WTC11 (cell line): Measurements from ENCODE around the gene TNKS2. TPM values are rescaled to one million over a fixed set of nuclear protein-coding genes. Genes with fewer than 3 reads are reported as not detected.

ENCODE experiments used
- ATAC-seq: fragments of 200-7000 bp; cut with Tn5 transposase; 2 replicates; pipeline ENCODE4 v1.10.0; 2021; ENCODE audit warnings: mild to moderate bottlenecking, moderate library complexity
- CTCF ChIA-PET: fragments of 300-600 bp; sonication (Branson Sonifier 250); formaldehyde crosslinking; loops from one replicate; lab custom pipeline; 2021; ENCODE audit warnings: antibody characterized with exemption; lab: Charles Lee
- POLR2A ChIA-PET: fragments of 350-600 bp; sonication (Branson Sonifier 250); formaldehyde crosslinking; loops from one replicate; lab custom pipeline; 2021; ENCODE audit warnings: antibody characterized with exemption; lab: Charles Lee
- DNase-seq: peaks from one replicate; pipeline ENCODE4 v3.0.0; 2021; ENCODE audit warnings: low spot score
- H3K27ac Mint-ChIP-seq: 2 replicates; pipeline ENCODE4 v1.8.0; 2021; ENCODE audit warnings: mixed read lengths
- H3K27me3 Mint-ChIP-seq: 2 replicates; pipeline ENCODE4 v1.8.0; 2021; ENCODE audit warnings: low read depth, mild to moderate bottlenecking, moderate library complexity, mixed read lengths
- H3K36me3 Mint-ChIP-seq: 2 replicates; pipeline ENCODE4 v1.8.0; 2021; ENCODE audit warnings: mixed read lengths
- H3K4me1 Mint-ChIP-seq: 2 replicates; pipeline ENCODE4 v1.8.0; 2022; ENCODE audit warnings: mixed read lengths
- H3K4me3 Mint-ChIP-seq: 2 replicates; pipeline ENCODE4 v1.8.0; 2021; ENCODE audit warnings: mild to moderate bottlenecking, moderate library complexity, mixed read lengths
- H3K9me3 Mint-ChIP-seq: 2 replicates; pipeline ENCODE4 v1.8.0; 2021; ENCODE audit warnings: mixed read lengths
- ATF1 ChIP-seq: sonication (generic); formaldehyde crosslinking; IDR thresholded peaks from 2 replicates; pipeline ENCODE4 v1.8.1; 2023; ENCODE audit warnings: mild to moderate bottlenecking, moderate library complexity, missing genetic modification reagents
- GABPB1 ChIP-seq: sonication (generic); formaldehyde crosslinking; IDR thresholded peaks from 2 replicates; pipeline ENCODE4 v1.8.1; 2023; ENCODE audit warnings: mild to moderate bottlenecking, missing genetic modification reagents
- MYBL2 ChIP-seq: sonication (generic); formaldehyde crosslinking; IDR thresholded peaks from 2 replicates; pipeline ENCODE4 v1.8.1; 2023; ENCODE audit warnings: mild to moderate bottlenecking, moderate library complexity, missing genetic modification reagents
- NFE2L1 ChIP-seq: sonication (generic); formaldehyde crosslinking; IDR thresholded peaks from 2 replicates; pipeline ENCODE4 v1.8.1; 2023; ENCODE audit warnings: missing genetic modification reagents
- NR2C2 ChIP-seq: sonication (generic); formaldehyde crosslinking; IDR thresholded peaks from 2 replicates; pipeline ENCODE4 v1.8.0; 2022; ENCODE audit warnings: mild to moderate bottlenecking, missing genetic modification reagents
- RORB ChIP-seq: fragments of 250-450 bp; sonication (Bioruptor Pico); IDR thresholded peaks from 2 replicates; pipeline ENCODE4 v1.9.0; 2021; ENCODE audit warnings: mild to moderate bottlenecking
- ZNF121 ChIP-seq: sonication (generic); formaldehyde crosslinking; IDR thresholded peaks from 2 replicates; pipeline ENCODE4 v1.8.0; 2023; ENCODE audit warnings: missing genetic modification reagents
- ZNF671 ChIP-seq: fragments of 250-450 bp; sonication (Bioruptor Pico); IDR thresholded peaks from 2 replicates; pipeline ENCODE4 v1.8.0; 2021; ENCODE audit warnings: mild to moderate bottlenecking
- total RNA-seq: library from RNA; stranded (reverse); gene quantifications from 3 replicates; pipeline ENCODE4 v1.2.3, GENCODE V29; 2021
- TF ChIP-seq, protein P1 (sequence below): sonication (generic); formaldehyde crosslinking; conservative IDR thresholded peaks from 2 replicates; pipeline ENCODE4 v1.8.1; 2023; ENCODE audit warnings: mild to moderate bottlenecking, low read depth, missing genetic modification reagents, moderate library complexity
- TF ChIP-seq, protein P2 (sequence below): sonication (generic); formaldehyde crosslinking; IDR thresholded peaks from 2 replicates; pipeline ENCODE4 v1.8.1; 2023; ENCODE audit warnings: mild to moderate bottlenecking, moderate library complexity, missing genetic modification reagents
- TF ChIP-seq, protein P3 (sequence below): sonication (generic); formaldehyde crosslinking; IDR thresholded peaks from 2 replicates; pipeline ENCODE4 v1.8.0; 2023; ENCODE audit warnings: missing genetic modification reagents
- TF ChIP-seq, protein P4 (sequence below): sonication (generic); formaldehyde crosslinking; IDR thresholded peaks from 2 replicates; pipeline ENCODE4 v1.8.1; 2023; ENCODE audit warnings: mild to moderate bottlenecking, missing genetic modification reagents, moderate library complexity
- TF ChIP-seq, protein P5 (sequence below): sonication (generic); formaldehyde crosslinking; IDR thresholded peaks from 2 replicates; pipeline ENCODE4 v1.8.1; 2022; ENCODE audit warnings: mild to moderate bottlenecking, missing genetic modification reagents, moderate library complexity, borderline replicate concordance
- TF ChIP-seq, protein P6 (sequence below): sonication (generic); formaldehyde crosslinking; IDR thresholded peaks from 2 replicates; pipeline ENCODE4 v1.8.1; 2023; ENCODE audit warnings: mild to moderate bottlenecking, missing genetic modification reagents, borderline replicate concordance
- TF ChIP-seq, protein P7 (sequence below): sonication (generic); formaldehyde crosslinking; IDR thresholded peaks from 2 replicates; pipeline ENCODE4 v1.8.0; 2023; ENCODE audit warnings: missing genetic modification reagents, mild to moderate bottlenecking, borderline replicate concordance
- TF ChIP-seq, protein P8 (sequence below): sonication (generic); formaldehyde crosslinking; IDR thresholded peaks from 2 replicates; pipeline ENCODE4 v1.8.1; 2022; ENCODE audit warnings: mild to moderate bottlenecking, moderate library complexity, missing genetic modification reagents
- TF ChIP-seq, protein P9 (sequence below): fragments of 250-450 bp; sonication (Bioruptor Pico); IDR thresholded peaks from 2 replicates; pipeline ENCODE4 v1.9.0; 2021; ENCODE audit warnings: mild to moderate bottlenecking

The TNKS2 gene
- total RNA-seq, 1 experiment from 2014 or later = 53.5 TPM

DNA sequence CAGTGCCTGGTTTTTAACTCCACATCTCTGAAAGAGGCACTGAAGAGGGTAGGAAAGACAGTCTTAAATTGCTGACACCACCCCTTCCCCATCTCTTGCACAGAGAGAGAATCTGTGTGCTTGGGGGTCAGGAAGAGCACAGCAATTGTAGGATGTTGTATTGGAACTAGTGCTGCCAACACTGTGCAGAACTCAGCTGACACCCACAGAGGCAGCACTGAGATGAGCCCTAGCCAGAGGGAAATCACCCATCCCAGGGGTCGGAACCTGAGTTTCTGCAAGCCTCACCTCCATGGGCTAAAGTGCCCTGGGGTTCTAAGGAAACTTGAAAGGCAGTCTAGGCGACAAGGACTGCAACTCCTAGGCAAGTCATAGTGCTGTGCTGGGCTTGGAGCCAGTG, 11.0 kb upstream of the TNKS2 start (continued):
- TF ChIP-seq, protein P1, sequence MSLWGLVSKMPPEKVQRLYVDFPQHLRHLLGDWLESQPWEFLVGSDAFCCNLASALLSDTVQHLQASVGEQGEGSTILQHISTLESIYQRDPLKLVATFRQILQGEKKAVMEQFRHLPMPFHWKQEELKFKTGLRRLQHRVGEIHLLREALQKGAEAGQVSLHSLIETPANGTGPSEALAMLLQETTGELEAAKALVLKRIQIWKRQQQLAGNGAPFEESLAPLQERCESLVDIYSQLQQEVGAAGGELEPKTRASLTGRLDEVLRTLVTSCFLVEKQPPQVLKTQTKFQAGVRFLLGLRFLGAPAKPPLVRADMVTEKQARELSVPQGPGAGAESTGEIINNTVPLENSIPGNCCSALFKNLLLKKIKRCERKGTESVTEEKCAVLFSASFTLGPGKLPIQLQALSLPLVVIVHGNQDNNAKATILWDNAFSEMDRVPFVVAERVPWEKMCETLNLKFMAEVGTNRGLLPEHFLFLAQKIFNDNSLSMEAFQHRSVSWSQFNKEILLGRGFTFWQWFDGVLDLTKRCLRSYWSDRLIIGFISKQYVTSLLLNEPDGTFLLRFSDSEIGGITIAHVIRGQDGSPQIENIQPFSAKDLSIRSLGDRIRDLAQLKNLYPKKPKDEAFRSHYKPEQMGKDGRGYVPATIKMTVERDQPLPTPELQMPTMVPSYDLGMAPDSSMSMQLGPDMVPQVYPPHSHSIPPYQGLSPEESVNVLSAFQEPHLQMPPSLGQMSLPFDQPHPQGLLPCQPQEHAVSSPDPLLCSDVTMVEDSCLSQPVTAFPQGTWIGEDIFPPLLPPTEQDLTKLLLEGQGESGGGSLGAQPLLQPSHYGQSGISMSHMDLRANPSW (CRISPR knock-in tag) = no peak
- TF ChIP-seq, protein P2, sequence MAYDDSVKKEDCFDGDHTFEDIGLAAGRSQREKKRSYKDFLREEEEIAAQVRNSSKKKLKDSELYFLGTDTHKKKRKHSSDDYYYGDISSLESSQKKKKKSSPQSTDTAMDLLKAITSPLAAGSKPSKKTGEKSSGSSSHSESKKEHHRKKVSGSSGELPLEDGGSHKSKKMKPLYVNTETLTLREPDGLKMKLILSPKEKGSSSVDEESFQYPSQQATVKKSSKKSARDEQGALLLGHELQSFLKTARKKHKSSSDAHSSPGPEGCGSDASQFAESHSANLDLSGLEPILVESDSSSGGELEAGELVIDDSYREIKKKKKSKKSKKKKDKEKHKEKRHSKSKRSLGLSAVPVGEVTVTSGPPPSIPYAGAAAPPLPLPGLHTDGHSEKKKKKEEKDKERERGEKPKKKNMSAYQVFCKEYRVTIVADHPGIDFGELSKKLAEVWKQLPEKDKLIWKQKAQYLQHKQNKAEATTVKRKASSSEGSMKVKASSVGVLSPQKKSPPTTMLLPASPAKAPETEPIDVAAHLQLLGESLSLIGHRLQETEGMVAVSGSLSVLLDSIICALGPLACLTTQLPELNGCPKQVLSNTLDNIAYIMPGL (CRISPR knock-in tag) = no peak
- TF ChIP-seq, protein P3, sequence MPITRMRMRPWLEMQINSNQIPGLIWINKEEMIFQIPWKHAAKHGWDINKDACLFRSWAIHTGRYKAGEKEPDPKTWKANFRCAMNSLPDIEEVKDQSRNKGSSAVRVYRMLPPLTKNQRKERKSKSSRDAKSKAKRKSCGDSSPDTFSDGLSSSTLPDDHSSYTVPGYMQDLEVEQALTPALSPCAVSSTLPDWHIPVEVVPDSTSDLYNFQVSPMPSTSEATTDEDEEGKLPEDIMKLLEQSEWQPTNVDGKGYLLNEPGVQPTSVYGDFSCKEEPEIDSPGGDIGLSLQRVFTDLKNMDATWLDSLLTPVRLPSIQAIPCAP = no peak
- TF ChIP-seq ZNF121 (CRISPR knock-in tag) (no peak), ATF1 (CRISPR knock-in tag) (no peak)
- TF ChIP-seq, protein P4, sequence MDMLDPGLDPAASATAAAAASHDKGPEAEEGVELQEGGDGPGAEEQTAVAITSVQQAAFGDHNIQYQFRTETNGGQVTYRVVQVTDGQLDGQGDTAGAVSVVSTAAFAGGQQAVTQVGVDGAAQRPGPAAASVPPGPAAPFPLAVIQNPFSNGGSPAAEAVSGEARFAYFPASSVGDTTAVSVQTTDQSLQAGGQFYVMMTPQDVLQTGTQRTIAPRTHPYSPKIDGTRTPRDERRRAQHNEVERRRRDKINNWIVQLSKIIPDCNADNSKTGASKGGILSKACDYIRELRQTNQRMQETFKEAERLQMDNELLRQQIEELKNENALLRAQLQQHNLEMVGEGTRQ (CRISPR knock-in tag) = no peak
- TF ChIP-seq, all 79 proteins: peak for 0

DNA sequence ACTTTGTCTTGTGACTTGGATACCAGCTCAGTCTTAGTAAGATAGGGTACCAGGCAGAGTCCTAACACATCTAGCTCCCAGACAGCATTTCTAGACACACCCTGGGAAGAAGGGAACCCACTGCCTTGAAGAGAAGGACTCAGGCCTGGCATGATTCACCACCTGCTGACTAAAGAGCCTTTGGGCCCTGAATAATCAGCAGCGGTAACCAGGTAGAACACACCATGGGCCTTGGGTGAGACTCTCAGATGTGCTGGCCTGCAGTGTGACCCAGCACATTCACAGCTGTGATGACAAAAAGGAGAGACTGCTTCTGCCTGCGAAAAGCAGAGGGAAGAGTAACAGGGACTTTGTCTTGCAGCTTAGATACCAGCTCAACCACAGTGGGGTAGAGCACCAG, 10.4 kb upstream of the TNKS2 start:
- DNase-seq (no peak), ATAC-seq (no peak)
- Mint-ChIP-seq H3K27me3 (no peaks in the 10 kb centered on the region), H3K27ac (no peak overlapping the region), H3K4me3 (no peak overlapping the region), H3K4me1 (peaks cover 23% of the 10 kb centered on the region), H3K9me3 (peaks cover 4% of the 10 kb centered on the region; the same call in 1 of the 2 replicates), H3K36me3 (no peaks in the 10 kb centered on the region)
- POLR2A ChIA-PET = no interaction called here
- CTCF ChIA-PET = interaction anchor here (2.5 kb wide), 1 partner anchor 29 kb away, joined by 9 read pairs; no protein-coding TSS in a partner anchor
- TF ChIP-seq MYBL2 (CRISPR knock-in tag) = no peak
- TF ChIP-seq, protein P5, sequence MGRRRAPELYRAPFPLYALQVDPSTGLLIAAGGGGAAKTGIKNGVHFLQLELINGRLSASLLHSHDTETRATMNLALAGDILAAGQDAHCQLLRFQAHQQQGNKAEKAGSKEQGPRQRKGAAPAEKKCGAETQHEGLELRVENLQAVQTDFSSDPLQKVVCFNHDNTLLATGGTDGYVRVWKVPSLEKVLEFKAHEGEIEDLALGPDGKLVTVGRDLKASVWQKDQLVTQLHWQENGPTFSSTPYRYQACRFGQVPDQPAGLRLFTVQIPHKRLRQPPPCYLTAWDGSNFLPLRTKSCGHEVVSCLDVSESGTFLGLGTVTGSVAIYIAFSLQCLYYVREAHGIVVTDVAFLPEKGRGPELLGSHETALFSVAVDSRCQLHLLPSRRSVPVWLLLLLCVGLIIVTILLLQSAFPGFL (CRISPR knock-in tag) = no peak
- no peak for TF ChIP-seq ZNF671 (CRISPR knock-in tag)
- TF ChIP-seq, protein P6, sequence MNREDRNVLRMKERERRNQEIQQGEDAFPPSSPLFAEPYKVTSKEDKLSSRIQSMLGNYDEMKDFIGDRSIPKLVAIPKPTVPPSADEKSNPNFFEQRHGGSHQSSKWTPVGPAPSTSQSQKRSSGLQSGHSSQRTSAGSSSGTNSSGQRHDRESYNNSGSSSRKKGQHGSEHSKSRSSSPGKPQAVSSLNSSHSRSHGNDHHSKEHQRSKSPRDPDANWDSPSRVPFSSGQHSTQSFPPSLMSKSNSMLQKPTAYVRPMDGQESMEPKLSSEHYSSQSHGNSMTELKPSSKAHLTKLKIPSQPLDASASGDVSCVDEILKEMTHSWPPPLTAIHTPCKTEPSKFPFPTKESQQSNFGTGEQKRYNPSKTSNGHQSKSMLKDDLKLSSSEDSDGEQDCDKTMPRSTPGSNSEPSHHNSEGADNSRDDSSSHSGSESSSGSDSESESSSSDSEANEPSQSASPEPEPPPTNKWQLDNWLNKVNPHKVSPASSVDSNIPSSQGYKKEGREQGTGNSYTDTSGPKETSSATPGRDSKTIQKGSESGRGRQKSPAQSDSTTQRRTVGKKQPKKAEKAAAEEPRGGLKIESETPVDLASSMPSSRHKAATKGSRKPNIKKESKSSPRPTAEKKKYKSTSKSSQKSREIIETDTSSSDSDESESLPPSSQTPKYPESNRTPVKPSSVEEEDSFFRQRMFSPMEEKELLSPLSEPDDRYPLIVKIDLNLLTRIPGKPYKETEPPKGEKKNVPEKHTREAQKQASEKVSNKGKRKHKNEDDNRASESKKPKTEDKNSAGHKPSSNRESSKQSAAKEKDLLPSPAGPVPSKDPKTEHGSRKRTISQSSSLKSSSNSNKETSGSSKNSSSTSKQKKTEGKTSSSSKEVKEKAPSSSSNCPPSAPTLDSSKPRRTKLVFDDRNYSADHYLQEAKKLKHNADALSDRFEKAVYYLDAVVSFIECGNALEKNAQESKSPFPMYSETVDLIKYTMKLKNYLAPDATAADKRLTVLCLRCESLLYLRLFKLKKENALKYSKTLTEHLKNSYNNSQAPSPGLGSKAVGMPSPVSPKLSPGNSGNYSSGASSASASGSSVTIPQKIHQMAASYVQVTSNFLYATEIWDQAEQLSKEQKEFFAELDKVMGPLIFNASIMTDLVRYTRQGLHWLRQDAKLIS (CRISPR knock-in tag) = no peak
- TF ChIP-seq NR2C2 (CRISPR knock-in tag) = no peak
- TF ChIP-seq, protein P7, sequence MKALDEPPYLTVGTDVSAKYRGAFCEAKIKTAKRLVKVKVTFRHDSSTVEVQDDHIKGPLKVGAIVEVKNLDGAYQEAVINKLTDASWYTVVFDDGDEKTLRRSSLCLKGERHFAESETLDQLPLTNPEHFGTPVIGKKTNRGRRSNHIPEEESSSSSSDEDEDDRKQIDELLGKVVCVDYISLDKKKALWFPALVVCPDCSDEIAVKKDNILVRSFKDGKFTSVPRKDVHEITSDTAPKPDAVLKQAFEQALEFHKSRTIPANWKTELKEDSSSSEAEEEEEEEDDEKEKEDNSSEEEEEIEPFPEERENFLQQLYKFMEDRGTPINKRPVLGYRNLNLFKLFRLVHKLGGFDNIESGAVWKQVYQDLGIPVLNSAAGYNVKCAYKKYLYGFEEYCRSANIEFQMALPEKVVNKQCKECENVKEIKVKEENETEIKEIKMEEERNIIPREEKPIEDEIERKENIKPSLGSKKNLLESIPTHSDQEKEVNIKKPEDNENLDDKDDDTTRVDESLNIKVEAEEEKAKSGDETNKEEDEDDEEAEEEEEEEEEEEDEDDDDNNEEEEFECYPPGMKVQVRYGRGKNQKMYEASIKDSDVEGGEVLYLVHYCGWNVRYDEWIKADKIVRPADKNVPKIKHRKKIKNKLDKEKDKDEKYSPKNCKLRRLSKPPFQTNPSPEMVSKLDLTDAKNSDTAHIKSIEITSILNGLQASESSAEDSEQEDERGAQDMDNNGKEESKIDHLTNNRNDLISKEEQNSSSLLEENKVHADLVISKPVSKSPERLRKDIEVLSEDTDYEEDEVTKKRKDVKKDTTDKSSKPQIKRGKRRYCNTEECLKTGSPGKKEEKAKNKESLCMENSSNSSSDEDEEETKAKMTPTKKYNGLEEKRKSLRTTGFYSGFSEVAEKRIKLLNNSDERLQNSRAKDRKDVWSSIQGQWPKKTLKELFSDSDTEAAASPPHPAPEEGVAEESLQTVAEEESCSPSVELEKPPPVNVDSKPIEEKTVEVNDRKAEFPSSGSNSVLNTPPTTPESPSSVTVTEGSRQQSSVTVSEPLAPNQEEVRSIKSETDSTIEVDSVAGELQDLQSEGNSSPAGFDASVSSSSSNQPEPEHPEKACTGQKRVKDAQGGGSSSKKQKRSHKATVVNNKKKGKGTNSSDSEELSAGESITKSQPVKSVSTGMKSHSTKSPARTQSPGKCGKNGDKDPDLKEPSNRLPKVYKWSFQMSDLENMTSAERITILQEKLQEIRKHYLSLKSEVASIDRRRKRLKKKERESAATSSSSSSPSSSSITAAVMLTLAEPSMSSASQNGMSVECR (CRISPR knock-in tag) = no peak
- TF ChIP-seq, protein P3 = no peak
- no peak for TF ChIP-seq ATF1 (CRISPR knock-in tag)
- TF ChIP-seq, protein P8, sequence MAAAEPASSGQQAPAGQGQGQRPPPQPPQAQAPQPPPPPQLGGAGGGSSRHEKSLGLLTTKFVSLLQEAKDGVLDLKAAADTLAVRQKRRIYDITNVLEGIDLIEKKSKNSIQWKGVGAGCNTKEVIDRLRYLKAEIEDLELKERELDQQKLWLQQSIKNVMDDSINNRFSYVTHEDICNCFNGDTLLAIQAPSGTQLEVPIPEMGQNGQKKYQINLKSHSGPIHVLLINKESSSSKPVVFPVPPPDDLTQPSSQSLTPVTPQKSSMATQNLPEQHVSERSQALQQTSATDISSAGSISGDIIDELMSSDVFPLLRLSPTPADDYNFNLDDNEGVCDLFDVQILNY (CRISPR knock-in tag) = no peak
- TF ChIP-seq, protein P9, sequence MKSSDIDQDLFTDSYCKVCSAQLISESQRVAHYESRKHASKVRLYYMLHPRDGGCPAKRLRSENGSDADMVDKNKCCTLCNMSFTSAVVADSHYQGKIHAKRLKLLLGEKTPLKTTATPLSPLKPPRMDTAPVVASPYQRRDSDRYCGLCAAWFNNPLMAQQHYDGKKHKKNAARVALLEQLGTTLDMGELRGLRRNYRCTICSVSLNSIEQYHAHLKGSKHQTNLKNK = no peak
- TF ChIP-seq NFE2L1 (CRISPR knock-in tag) = no peak
- no peak for TF ChIP-seq GABPB1 (CRISPR knock-in tag)
- no peak for TF ChIP-seq RORB (CRISPR knock-in tag)
